HEK293 (cell line): Measurements from ENCODE around the gene SLC35F3.

ENCODE experiments used
- CTCF ChIA-PET: fragments of 350-600 bp; formaldehyde crosslinking; extraction: SDS; loops from one replicate; lab custom pipeline; 2021; ENCODE audit warnings: antibody characterized with exemption; lab: Yijun Ruan, JAX
- POLR2A ChIA-PET: fragments of 300-600 bp; formaldehyde crosslinking; extraction: SDS; loops from one replicate; lab custom pipeline; 2020; ENCODE audit warnings: antibody characterized with exemption, inconsistent platforms; lab: Yijun Ruan, JAX
- H3K27ac ChIP-seq: fragments of 200-500 bp; sonication (Bioruptor generic); 2 replicates; pipeline ENCODE4 v1.5.1; 2014; ENCODE audit warnings: low read depth, low read length, control low read depth, inconsistent platforms; ENCODE audit errors: extremely low read depth
- H3K36me3 ChIP-seq, 2 experiments: fragments of 200-500 bp in 1 of 2; sonication (Bioruptor generic) in 1 of 2; 1 replicate in 1 of 2; 2 replicates in 1 of 2; pipeline ENCODE4 v1.5.1; 2014 to 2017; ENCODE audit warnings: inconsistent platforms in 2 of 2, low read length in 2 of 2; ENCODE audit not compliant: control insufficient read depth in 2 of 2, insufficient read depth in 1 of 2
- H3K4me1 ChIP-seq: fragments of 200-500 bp; sonication (Bioruptor generic); 2 replicates; pipeline ENCODE4 v1.5.1; 2014; ENCODE audit warnings: mild to moderate bottlenecking, low read length, inconsistent platforms; ENCODE audit not compliant: control insufficient read depth, insufficient read depth
- H3K4me3 ChIP-seq: 2 replicates; pipeline ENCODE4 v1.5.1; 2011; ENCODE audit warnings: low read depth, mild to moderate bottlenecking, control low read depth, low read length, moderate library complexity
- H3K9me3 ChIP-seq: fragments of 200-500 bp; sonication (Bioruptor generic); 2 replicates; pipeline ENCODE4 v1.5.1; 2014; ENCODE audit warnings: low read depth, low read length, inconsistent platforms; ENCODE audit not compliant: control insufficient read depth, insufficient read depth
- KLF8 ChIP-seq: fragments of 450-650 bp; formaldehyde crosslinking; IDR thresholded peaks from 2 replicates; pipeline ENCODE4 v1.5.1; 2016; ENCODE audit warnings: missing biosample characterization, missing genetic modification characterization
- ZNF184 ChIP-seq: fragments of 450-650 bp; IDR thresholded peaks from 2 replicates; pipeline ENCODE4 v1.5.1; 2018; ENCODE audit warnings: missing biosample characterization, mild to moderate bottlenecking, missing genetic modification characterization
- ZNF274 ChIP-seq, 2 experiments: fragments of 200-500 bp in 1 of 2; fragments of 450-650 bp in 1 of 2; sonication (Bioruptor generic) in 1 of 2; formaldehyde crosslinking in 1 of 2; IDR thresholded peaks; 2 replicates each; pipeline versions ENCODE4 v1.5.1 to v1.6.1; 2014 to 2016; ENCODE audit warnings: borderline replicate concordance in 1 of 2, inconsistent platforms in 1 of 2, low read length in 1 of 2, missing biosample characterization in 1 of 2, missing genetic modification characterization in 1 of 2
- ZNF302 ChIP-seq: fragments of 450-650 bp; formaldehyde crosslinking; IDR thresholded peaks from 2 replicates; pipeline ENCODE4 v1.5.1; 2016; ENCODE audit warnings: missing biosample characterization, missing genetic modification characterization, low read depth
- ZNF426 ChIP-seq: fragments of 450-650 bp; formaldehyde crosslinking; IDR thresholded peaks from 2 replicates; pipeline ENCODE4 v1.5.1; 2017; ENCODE audit warnings: missing biosample characterization, missing genetic modification characterization, mild to moderate bottlenecking, inconsistent platforms, moderate library complexity
- ZNF549 ChIP-seq: fragments of 450-650 bp; IDR thresholded peaks from 2 replicates; pipeline ENCODE4 v1.5.1; 2018; ENCODE audit warnings: missing biosample characterization, missing genetic modification characterization, mild to moderate bottlenecking, inconsistent platforms, moderate library complexity
- ZNF558 ChIP-seq: fragments of 450-650 bp; formaldehyde crosslinking; IDR thresholded peaks from 2 replicates; pipeline ENCODE4 v1.5.1; 2016; ENCODE audit warnings: missing biosample characterization, missing genetic modification characterization
- ZNF658 ChIP-seq: fragments of 450-650 bp; formaldehyde crosslinking; IDR thresholded peaks from 2 replicates; pipeline ENCODE4; 2016; ENCODE audit warnings: missing biosample characterization, missing genetic modification characterization
- ZNF664 ChIP-seq: fragments of 450-650 bp; formaldehyde crosslinking; IDR thresholded peaks from 2 replicates; pipeline ENCODE4 v1.5.1; 2016; ENCODE audit warnings: missing biosample characterization, missing genetic modification characterization
- ZNF777 ChIP-seq: fragments of 450-650 bp; formaldehyde crosslinking; IDR thresholded peaks from 2 replicates; pipeline ENCODE4 v1.5.1; 2017; ENCODE audit warnings: missing biosample characterization, missing genetic modification characterization, borderline replicate concordance
- ZNF792 ChIP-seq: fragments of 450-650 bp; formaldehyde crosslinking; IDR thresholded peaks from 2 replicates; pipeline ENCODE4 v1.5.1; 2016; ENCODE audit warnings: missing biosample characterization, missing genetic modification characterization
- ZXDB ChIP-seq: fragments of 450-650 bp; formaldehyde crosslinking; IDR thresholded peaks from 2 replicates; pipeline ENCODE4 v1.5.1; 2016; ENCODE audit warnings: missing biosample characterization, missing genetic modification characterization
- TF ChIP-seq, protein P1 (sequence below): fragments of 450-650 bp; formaldehyde crosslinking; IDR thresholded peaks from 2 replicates; pipeline ENCODE4 v1.5.1; 2016; ENCODE audit warnings: missing biosample characterization, missing genetic modification characterization
- TF ChIP-seq, protein P2 (sequence below): fragments of 450-650 bp; formaldehyde crosslinking; IDR thresholded peaks from 2 replicates; pipeline ENCODE4 v1.5.1; 2016; ENCODE audit warnings: missing biosample characterization, missing genetic modification characterization
- TF ChIP-seq, protein P3 (sequence below): fragments of 450-650 bp; formaldehyde crosslinking; IDR thresholded peaks from 2 replicates; pipeline ENCODE4 v1.5.1; 2016; ENCODE audit warnings: missing biosample characterization, missing genetic modification characterization, low read depth
- TF ChIP-seq, protein P4 (sequence below): fragments of 450-650 bp; formaldehyde crosslinking; IDR thresholded peaks from 2 replicates; pipeline ENCODE4 v1.5.1; 2016; ENCODE audit warnings: missing biosample characterization, missing genetic modification characterization

Gene SLC35F3

DNA sequence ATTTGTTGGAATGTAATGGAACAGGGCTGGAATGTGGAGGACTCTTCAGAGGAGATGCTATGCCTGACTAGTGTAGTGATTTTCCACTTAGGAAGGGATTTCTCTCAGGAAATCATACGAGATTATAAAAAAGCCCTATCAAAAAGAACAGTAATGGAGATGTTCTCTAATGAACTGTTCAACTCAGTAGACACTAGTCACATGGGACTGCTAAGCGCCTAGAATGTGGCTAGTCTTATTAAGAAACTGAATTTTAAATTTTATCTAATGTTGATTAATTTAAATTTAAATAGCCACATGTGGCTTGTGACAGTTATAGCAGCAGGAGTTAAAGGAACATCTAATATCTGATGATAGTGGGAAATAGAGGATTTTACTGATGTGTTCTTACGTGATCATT is 94.0 kb downstream of the SLC35F3 start:
- no peak overlapping the region for H3K4me3 ChIP-seq
- POLR2A ChIA-PET = no interaction called here
- H3K4me1 ChIP-seq = no peaks in the 10 kb centered on the region
- H3K9me3 ChIP-seq = no peaks in the 10 kb centered on the region
- TF ChIP-seq ZNF664 (tag by site-specific recombination) = no peak
- H3K27ac ChIP-seq = no peak overlapping the region
- CTCF ChIA-PET = interaction anchor here (1.1 kb wide), 1 partner anchor 68 kb away, joined by 3 read pairs; no protein-coding TSS in a partner anchor
- no peaks in the 10 kb centered on the region for H3K36me3 ChIP-seq

DNA sequence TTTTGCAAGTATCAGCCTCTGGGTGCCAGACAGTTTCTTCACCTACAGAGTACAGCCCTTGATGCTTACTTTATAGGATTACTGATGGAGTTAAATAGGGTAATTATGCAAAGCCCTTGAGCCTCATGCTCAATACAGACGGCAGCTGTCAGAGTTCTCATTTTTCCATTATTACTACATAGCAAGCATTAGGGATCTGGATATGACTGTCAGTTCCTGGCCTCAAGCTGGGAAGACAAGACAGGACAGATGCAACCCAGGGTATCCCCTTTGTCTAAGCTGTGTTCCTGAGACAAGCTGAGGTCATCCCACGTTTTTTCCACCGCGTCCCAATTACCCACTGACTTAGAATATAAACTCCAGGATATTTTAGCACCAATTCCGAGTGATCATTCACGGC is 94.4 kb downstream of the SLC35F3 start:
- no peaks in the 10 kb centered on the region for H3K36me3 ChIP-seq
- H3K4me1 ChIP-seq = no peaks in the 10 kb centered on the region
- no peak overlapping the region for H3K4me3 ChIP-seq
- TF ChIP-seq, protein P1, sequence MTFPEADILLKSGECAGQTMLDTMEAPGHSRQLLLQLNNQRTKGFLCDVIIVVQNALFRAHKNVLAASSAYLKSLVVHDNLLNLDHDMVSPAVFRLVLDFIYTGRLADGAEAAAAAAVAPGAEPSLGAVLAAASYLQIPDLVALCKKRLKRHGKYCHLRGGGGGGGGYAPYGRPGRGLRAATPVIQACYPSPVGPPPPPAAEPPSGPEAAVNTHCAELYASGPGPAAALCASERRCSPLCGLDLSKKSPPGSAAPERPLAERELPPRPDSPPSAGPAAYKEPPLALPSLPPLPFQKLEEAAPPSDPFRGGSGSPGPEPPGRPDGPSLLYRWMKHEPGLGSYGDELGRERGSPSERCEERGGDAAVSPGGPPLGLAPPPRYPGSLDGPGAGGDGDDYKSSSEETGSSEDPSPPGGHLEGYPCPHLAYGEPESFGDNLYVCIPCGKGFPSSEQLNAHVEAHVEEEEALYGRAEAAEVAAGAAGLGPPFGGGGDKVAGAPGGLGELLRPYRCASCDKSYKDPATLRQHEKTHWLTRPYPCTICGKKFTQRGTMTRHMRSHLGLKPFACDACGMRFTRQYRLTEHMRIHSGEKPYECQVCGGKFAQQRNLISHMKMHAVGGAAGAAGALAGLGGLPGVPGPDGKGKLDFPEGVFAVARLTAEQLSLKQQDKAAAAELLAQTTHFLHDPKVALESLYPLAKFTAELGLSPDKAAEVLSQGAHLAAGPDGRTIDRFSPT = no peak
- TF ChIP-seq, protein P2, sequence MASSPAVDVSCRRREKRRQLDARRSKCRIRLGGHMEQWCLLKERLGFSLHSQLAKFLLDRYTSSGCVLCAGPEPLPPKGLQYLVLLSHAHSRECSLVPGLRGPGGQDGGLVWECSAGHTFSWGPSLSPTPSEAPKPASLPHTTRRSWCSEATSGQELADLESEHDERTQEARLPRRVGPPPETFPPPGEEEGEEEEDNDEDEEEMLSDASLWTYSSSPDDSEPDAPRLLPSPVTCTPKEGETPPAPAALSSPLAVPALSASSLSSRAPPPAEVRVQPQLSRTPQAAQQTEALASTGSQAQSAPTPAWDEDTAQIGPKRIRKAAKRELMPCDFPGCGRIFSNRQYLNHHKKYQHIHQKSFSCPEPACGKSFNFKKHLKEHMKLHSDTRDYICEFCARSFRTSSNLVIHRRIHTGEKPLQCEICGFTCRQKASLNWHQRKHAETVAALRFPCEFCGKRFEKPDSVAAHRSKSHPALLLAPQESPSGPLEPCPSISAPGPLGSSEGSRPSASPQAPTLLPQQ = no peak
- no peak for TF ChIP-seq ZNF792 (tag by site-specific recombination)
- no peak for TF ChIP-seq ZNF274 (IDR thresholded peaks at IDR 0.05; ENCODE audit: low read length)
- no peak for TF ChIP-seq ZNF274 (tag by site-specific recombination; IDR thresholded peaks at IDR 0.05; ENCODE audit: borderline replicate concordance)
- TF ChIP-seq ZNF184 (tag by site-specific recombination) = no peak
- TF ChIP-seq KLF8 (tag by site-specific recombination) = no peak
- H3K9me3 ChIP-seq = no peaks in the 10 kb centered on the region
- CTCF ChIA-PET = interaction anchor here (0.7 kb wide), 1 partner anchor 691 kb away, joined by 3 read pairs; no protein-coding TSS in a partner anchor
- H3K27ac ChIP-seq = no peak overlapping the region
- POLR2A ChIA-PET = no interaction called here

DNA sequence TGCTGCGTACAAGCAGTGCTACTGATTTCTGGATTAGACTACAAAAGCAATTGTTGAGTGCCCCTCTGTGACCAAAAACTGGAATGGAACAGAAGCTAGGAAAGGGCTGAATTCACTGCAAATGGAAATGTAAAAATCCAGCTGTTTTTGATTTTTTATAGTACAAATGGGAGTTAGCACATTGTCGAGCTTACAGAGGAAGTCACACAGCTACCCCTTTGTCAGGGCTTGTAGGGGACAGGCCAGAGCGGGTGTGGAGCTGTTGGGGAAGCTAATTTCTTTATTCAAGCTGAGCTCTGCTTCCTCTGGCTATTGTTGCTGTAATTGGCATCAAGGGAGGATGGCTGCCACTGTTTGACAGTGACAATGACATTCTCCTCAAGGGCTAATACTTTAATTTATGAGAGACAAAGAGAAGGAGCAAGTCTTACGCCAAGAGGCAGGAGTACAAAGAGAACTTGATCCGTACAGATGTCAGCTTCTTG is 96.1 kb downstream of the SLC35F3 start:
- ChIA-PET POLR2A (no interaction called here), CTCF (interaction anchor here (0.7 to 1.5 kb wide), 2 partner anchors 9 to 560 kb away, joined by 3 to 7 read pairs; no protein-coding TSS in a partner anchor)
- no peaks in the 10 kb centered on the region for H3K36me3 ChIP-seq
- H3K4me3 ChIP-seq = no peak overlapping the region
- TF ChIP-seq ZNF302 (tag by site-specific recombination) (no peak), ZNF549 (no peak)
- TF ChIP-seq, all 188 proteins: peak for 0
- Histone ChIP-seq H3K4me1 (no peaks in the 10 kb centered on the region), H3K9me3 (no peaks in the 10 kb centered on the region), H3K27ac (no peak overlapping the region)

DNA sequence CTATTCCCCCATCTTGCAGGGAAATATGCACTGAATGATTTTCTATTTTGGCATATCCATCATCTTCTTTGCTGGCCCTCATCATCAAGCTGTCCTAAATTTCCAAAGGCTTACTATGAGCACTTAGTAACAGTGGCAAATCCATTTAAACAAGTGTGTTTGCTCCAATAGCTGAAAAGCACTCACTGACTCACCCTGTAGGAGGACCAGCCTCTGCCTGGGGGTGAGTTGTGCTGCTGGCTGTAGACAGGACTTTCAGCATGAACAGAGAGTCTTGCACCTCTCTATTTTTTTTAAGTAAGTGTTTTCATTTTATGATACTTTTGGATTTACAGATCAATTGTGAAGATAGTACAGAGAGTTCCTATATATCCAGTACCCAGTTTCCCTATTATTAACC is 97.3 kb downstream of the SLC35F3 start:
- H3K4me3 ChIP-seq = no peak overlapping the region
- TF ChIP-seq ZNF426 (tag by site-specific recombination) = no peak
- TF ChIP-seq, protein P3, sequence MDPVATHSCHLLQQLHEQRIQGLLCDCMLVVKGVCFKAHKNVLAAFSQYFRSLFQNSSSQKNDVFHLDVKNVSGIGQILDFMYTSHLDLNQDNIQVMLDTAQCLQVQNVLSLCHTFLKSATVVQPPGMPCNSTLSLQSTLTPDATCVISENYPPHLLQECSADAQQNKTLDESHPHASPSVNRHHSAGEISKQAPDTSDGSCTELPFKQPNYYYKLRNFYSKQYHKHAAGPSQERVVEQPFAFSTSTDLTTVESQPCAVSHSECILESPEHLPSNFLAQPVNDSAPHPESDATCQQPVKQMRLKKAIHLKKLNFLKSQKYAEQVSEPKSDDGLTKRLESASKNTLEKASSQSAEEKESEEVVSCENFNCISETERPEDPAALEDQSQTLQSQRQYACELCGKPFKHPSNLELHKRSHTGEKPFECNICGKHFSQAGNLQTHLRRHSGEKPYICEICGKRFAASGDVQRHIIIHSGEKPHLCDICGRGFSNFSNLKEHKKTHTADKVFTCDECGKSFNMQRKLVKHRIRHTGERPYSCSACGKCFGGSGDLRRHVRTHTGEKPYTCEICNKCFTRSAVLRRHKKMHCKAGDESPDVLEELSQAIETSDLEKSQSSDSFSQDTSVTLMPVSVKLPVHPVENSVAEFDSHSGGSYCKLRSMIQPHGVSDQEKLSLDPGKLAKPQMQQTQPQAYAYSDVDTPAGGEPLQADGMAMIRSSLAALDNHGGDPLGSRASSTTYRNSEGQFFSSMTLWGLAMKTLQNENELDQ (tag by site-specific recombination) = no peak
- no peak for TF ChIP-seq ZNF777 (tag by site-specific recombination)
- no peak for TF ChIP-seq ZNF558 (tag by site-specific recombination)
- TF ChIP-seq, protein P4, sequence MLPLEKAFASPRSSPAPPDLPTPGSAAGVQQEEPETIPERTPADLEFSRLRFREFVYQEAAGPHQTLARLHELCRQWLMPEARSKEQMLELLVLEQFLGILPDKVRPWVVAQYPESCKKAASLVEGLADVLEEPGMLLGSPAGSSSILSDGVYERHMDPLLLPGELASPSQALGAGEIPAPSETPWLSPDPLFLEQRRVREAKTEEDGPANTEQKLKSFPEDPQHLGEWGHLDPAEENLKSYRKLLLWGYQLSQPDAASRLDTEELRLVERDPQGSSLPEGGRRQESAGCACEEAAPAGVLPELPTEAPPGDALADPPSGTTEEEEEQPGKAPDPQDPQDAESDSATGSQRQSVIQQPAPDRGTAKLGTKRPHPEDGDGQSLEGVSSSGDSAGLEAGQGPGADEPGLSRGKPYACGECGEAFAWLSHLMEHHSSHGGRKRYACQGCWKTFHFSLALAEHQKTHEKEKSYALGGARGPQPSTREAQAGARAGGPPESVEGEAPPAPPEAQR (tag by site-specific recombination) = no peak
- TF ChIP-seq ZXDB = no peak
- TF ChIP-seq ZNF658 (tag by site-specific recombination) = no peak
- H3K4me1 ChIP-seq = no peaks in the 10 kb centered on the region
- ChIA-PET CTCF (interaction anchor here (0.6 kb wide), 1 partner anchor 638 kb away, joined by 3 read pairs; no protein-coding TSS in a partner anchor), POLR2A (no interaction called here)
- no peaks in the 10 kb centered on the region for H3K9me3 ChIP-seq
- no peaks in the 10 kb centered on the region for H3K36me3 ChIP-seq
- no peak overlapping the region for H3K27ac ChIP-seq
